K562 (cell line): ENCODE data around the gene DOCK8. TPM values are rescaled to one million over a fixed set of nuclear protein-coding genes. Genes with fewer than 3 reads are reported as not detected.

ENCODE experiments used
- ARID2 ChIP-seq: fragments of 450-650 bp; IDR thresholded peaks from 2 replicates; pipeline ENCODE4 v1.6.1; 2017; ENCODE audit warnings: antibody characterized with exemption, mild to moderate bottlenecking
- ATF1 ChIP-seq, 2 experiments: fragments of 450-650 bp in 1 of 2; IDR thresholded peaks; 2 replicates each; pipeline ENCODE4 v1.6.1; 2016; ENCODE audit warnings: missing compliant biosample characterization in 1 of 2, missing genetic modification characterization in 1 of 2
- BRCA1 ChIP-seq, 2 experiments: fragments of 450-650 bp in 1 of 2; sonication (generic) in 1 of 2; formaldehyde crosslinking in 1 of 2; IDR thresholded peaks; 2 replicates each; pipeline versions ENCODE4 v1.5.0 to v1.6.1; 2017 to 2020; ENCODE audit warnings: mild to moderate bottlenecking in 1 of 2, missing genetic modification reagents in 1 of 2
- FOXP1 ChIP-seq: sonication (generic); formaldehyde crosslinking; IDR thresholded peaks from 2 replicates; pipeline ENCODE4 v1.8.0; 2022; ENCODE audit warnings: mild to moderate bottlenecking, missing genetic modification reagents
- HEY1 ChIP-seq: fragments of 250-450 bp; sonication (Bioruptor Pico); IDR thresholded peaks from 2 replicates; pipeline ENCODE4 v1.5.0; 2020; ENCODE audit warnings: mild to moderate bottlenecking, moderate library complexity, borderline replicate concordance
- MEIS2 ChIP-seq: fragments of 450-650 bp; IDR thresholded peaks from 2 replicates; pipeline ENCODE4 v1.6.1; 2014; ENCODE audit warnings: mild to moderate bottlenecking; ENCODE audit not compliant: partially characterized antibody
- MXI1 ChIP-seq: IDR thresholded peaks from 2 replicates; pipeline ENCODE4 v1.6.1; 2011; ENCODE audit warnings: low read depth, mild to moderate bottlenecking, improper control_type of control experiment, low read length
- MYNN ChIP-seq, 2 experiments: sonication (generic); formaldehyde crosslinking in 1 of 2; IDR thresholded peaks; 2 replicates each; pipeline versions ENCODE4 v1.5.0 to v1.6.1; 2016 to 2020; ENCODE audit warnings: antibody characterized with exemption in 1 of 2, missing genetic modification reagents in 1 of 2
- PCBP1 ChIP-seq: fragments of 200-400 bp; formaldehyde crosslinking; IDR thresholded peaks from 2 replicates; pipeline ENCODE4 v1.6.1; 2018; ENCODE audit warnings: mild to moderate bottlenecking, low read depth, low read length; ENCODE audit not compliant: poor library complexity, severe bottlenecking
- TAL1 ChIP-seq: fragments of 450-650 bp; IDR thresholded peaks from 2 replicates; pipeline ENCODE4 v1.6.1; 2016; ENCODE audit warnings: mild to moderate bottlenecking
- TBP ChIP-seq: optimal IDR thresholded peaks from 2 replicates; pipeline ENCODE3; 2011; ENCODE audit warnings: low read depth, low read length, improper control_type of control experiment
- TEAD2 ChIP-seq: fragments of 450-650 bp; IDR thresholded peaks from 2 replicates; pipeline ENCODE4 v1.6.1; 2016; ENCODE audit warnings: missing genetic modification characterization, control low read depth, missing compliant biosample characterization
- U2AF1 ChIP-seq: fragments of 200-400 bp; formaldehyde crosslinking; optimal IDR thresholded peaks from 2 replicates; pipeline ENCODE3; 2017; ENCODE audit warnings: mild to moderate bottlenecking, low read depth, low read length, moderate library complexity
- ZNF12 ChIP-seq: sonication (generic); formaldehyde crosslinking; IDR thresholded peaks from 2 replicates; pipeline ENCODE4 v1.4.0; 2020; ENCODE audit warnings: mild to moderate bottlenecking, missing genetic modification reagents
- ZNF23 ChIP-seq: fragments of 250-450 bp; sonication (Bioruptor Pico); IDR thresholded peaks from 2 replicates; pipeline ENCODE4 v1.4.0; 2020; ENCODE audit warnings: mild to moderate bottlenecking
- ZNF24 ChIP-seq: fragments of 450-650 bp; IDR thresholded peaks from 2 replicates; pipeline ENCODE4 v1.6.1; 2016
- ZNF41 ChIP-seq: fragments of 250-450 bp; sonication (Bioruptor Pico); conservative IDR thresholded peaks from 2 replicates; pipeline ENCODE4 v1.4.0; 2020; ENCODE audit warnings: mild to moderate bottlenecking
- ZNF766 ChIP-seq: fragments of 200-800 bp; sonication (Bioruptor generic); conservative IDR thresholded peaks from 2 replicates; pipeline ENCODE4 v1.6.1; 2016; ENCODE audit warnings: missing genetic modification characterization, missing compliant biosample characterization
- polyA plus RNA-seq, 8 experiments: library from polyadenylated mRNA; depleted of rRNA in 4 of 8; stranded (reverse) in 5 of 8; unstranded in 3 of 8; fragments of >200 nt; fragmentation: Nextera tagmentation in 2 of 8; fragmentation: Illumina TruSeq in 1 of 8; extraction: Ambion mirVana in 2 of 8; extraction: Trizol in 1 of 8; gene quantifications; 2 replicates each; pipeline versions ENCODE4 v1.2.1 to v1.2.3, GENCODE V29; 2011 to 2014; ENCODE audit warnings: inconsistent platforms in 1 of 8, missing spikeins in 1 of 8
- total RNA-seq, 7 experiments: library from RNA; depleted of rRNA in 6 of 7; stranded (reverse); fragments of >200 nt in 6 of 7; fragmentation: Illumina TruSeq in 2 of 7; extraction: Trizol in 2 of 7; gene quantifications; 2 replicates each; pipeline versions ENCODE4 v1.2.1 to v1.2.3, GENCODE V29; 2011 to 2021; ENCODE audit warnings: low replicate concordance in 1 of 7
- TF ChIP-seq, protein P1 (sequence below): fragments of 200-400 bp; formaldehyde crosslinking; IDR thresholded peaks from 2 replicates; pipeline ENCODE4 v1.6.1; 2017; ENCODE audit warnings: mild to moderate bottlenecking, low read depth, low read length, moderate library complexity
- TF ChIP-seq, protein P2 (sequence below): sonication (generic); formaldehyde crosslinking; IDR thresholded peaks from 2 replicates; pipeline ENCODE4 v1.8.1; 2022; ENCODE audit warnings: missing genetic modification reagents
- TF ChIP-seq, protein P3 (sequence below), 2 experiments: fragments of 250-450 bp in 1 of 2; fragments of 450-650 bp in 1 of 2; sonication (Bioruptor Pico) in 1 of 2; IDR thresholded peaks; 2 replicates each; pipeline versions ENCODE4 v1.6.1 to v1.8.0; 2016 to 2021; ENCODE audit warnings: mild to moderate bottlenecking in 2 of 2, moderate library complexity in 2 of 2, missing compliant biosample characterization in 1 of 2, missing genetic modification characterization in 1 of 2

Gene DOCK8
- total and polyA plus RNA-seq, 9 of the 15 experiments (the other 6 are each of a cell fraction or from before 2014, with no cell fraction given) = 14.4 to 53.8 (median 25.1) TPM

DNA sequence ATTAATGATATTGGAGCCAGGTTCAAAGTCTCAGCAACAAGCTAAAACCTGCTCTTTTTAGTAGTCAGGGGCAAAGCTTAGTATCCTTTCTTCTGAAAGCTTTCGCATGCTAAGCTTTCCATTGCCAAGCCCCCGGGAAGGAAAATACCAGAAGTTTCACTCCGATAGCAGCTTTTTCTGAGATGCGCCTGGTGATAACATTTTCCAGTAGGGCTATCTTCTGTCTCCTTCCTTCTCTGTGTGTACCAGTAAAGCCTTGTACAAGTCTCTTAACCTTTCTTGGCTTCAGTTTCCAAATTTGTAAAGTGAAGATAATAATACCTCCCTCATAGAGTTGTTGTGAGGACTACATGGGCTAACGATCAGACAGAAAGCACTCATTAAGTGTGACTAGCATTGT, 36.7 kb downstream of the DOCK8 start (continued):
- TF ChIP-seq HEY1 (CRISPR knock-in tag) (peak; percentile 38; the same call in 1 of the 2 replicates), PCBP1 (no peak), FOXP1 (CRISPR knock-in tag) (no peak), MEIS2 (no peak), TAL1 (peak; percentile 96), ZNF24 (peak; percentile 60; the same call in 1 of the 2 replicates), ZNF12 (no peak), TBP (no peak), ARID2 (no peak), MYNN (IDR thresholded peaks at IDR 0.05) (peak; percentile 46; the same call in 1 of the 2 replicates), MYNN (CRISPR knock-in tag; IDR thresholded peaks at IDR 0.05) (no peak), U2AF1 (no peak), MXI1 (no peak), ZNF41 (no peak), ZNF766 (CRISPR knock-in tag) (0 out of 2 replicates have a peak, but pooled peaks have one; percentile 24), BRCA1 (IDR thresholded peaks at IDR 0.05) (no peak), BRCA1 (CRISPR knock-in tag; IDR thresholded peaks at IDR 0.05) (no peak), TEAD2 (tag) (0 out of 2 replicates have a peak, but pooled peaks have one; percentile 21), ZNF23 (CRISPR knock-in tag) (no peak), ATF1 (CRISPR knock-in tag; IDR thresholded peaks at IDR 0.05) (no peak), ATF1 (tag; IDR thresholded peaks at IDR 0.05) (no peak)
- TF ChIP-seq, protein P1, sequence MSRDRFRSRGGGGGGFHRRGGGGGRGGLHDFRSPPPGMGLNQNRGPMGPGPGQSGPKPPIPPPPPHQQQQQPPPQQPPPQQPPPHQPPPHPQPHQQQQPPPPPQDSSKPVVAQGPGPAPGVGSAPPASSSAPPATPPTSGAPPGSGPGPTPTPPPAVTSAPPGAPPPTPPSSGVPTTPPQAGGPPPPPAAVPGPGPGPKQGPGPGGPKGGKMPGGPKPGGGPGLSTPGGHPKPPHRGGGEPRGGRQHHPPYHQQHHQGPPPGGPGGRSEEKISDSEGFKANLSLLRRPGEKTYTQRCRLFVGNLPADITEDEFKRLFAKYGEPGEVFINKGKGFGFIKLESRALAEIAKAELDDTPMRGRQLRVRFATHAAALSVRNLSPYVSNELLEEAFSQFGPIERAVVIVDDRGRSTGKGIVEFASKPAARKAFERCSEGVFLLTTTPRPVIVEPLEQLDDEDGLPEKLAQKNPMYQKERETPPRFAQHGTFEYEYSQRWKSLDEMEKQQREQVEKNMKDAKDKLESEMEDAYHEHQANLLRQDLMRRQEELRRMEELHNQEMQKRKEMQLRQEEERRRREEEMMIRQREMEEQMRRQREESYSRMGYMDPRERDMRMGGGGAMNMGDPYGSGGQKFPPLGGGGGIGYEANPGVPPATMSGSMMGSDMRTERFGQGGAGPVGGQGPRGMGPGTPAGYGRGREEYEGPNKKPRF = no peak
- TF ChIP-seq, protein P2, sequence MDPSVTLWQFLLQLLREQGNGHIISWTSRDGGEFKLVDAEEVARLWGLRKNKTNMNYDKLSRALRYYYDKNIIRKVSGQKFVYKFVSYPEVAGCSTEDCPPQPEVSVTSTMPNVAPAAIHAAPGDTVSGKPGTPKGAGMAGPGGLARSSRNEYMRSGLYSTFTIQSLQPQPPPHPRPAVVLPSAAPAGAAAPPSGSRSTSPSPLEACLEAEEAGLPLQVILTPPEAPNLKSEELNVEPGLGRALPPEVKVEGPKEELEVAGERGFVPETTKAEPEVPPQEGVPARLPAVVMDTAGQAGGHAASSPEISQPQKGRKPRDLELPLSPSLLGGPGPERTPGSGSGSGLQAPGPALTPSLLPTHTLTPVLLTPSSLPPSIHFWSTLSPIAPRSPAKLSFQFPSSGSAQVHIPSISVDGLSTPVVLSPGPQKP = no peak
- TF ChIP-seq, protein P3, sequence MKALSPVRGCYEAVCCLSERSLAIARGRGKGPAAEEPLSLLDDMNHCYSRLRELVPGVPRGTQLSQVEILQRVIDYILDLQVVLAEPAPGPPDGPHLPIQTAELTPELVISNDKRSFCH (CRISPR knock-in tag; IDR thresholded peaks at IDR 0.05) = no peak
- TF ChIP-seq, protein P3 (tag; IDR thresholded peaks at IDR 0.05) = 0 out of 2 replicates have a peak, but pooled peaks have one; percentile 15
